Subcutaneous abdominal adipose tissue (tissue), 5 donors: ENCODE results near the gene MID1IP1.

Source experiments
- H3K27ac ChIP-seq: one replicate; pipeline ENCODE4 v1.7.0; 2013; ENCODE audit warnings: low read depth, mild to moderate bottlenecking, inconsistent platforms, low read length, moderate library complexity
- H3K27me3 ChIP-seq, 5 donors: one replicate each; pipeline ENCODE4 v1.7.0; 2013; ENCODE audit warnings: low read length in 5 of 5, inconsistent platforms in 1 of 5; ENCODE audit not compliant: control insufficient read depth in 5 of 5, insufficient read depth in 4 of 5
- H3K36me3 ChIP-seq, 5 donors: one replicate each; pipeline ENCODE4 v1.7.0; 2013; ENCODE audit warnings: low read length in 5 of 5; ENCODE audit not compliant: control insufficient read depth in 5 of 5, insufficient read depth in 5 of 5
- H3K4me1 ChIP-seq, 5 donors: one replicate each; pipeline ENCODE4 v1.7.0; 2013; ENCODE audit warnings: low read length in 5 of 5, mild to moderate bottlenecking in 3 of 5, moderate library complexity in 1 of 5; ENCODE audit not compliant: control insufficient read depth in 5 of 5, insufficient read depth in 5 of 5
- H3K4me3 ChIP-seq, 5 donors: one replicate each; pipeline ENCODE4 v1.7.0; 2013; ENCODE audit warnings: low read length in 5 of 5, low read depth in 1 of 5
- H3K9ac ChIP-seq, 5 donors: one replicate each; pipeline ENCODE4 v1.7.0; 2013; ENCODE audit warnings: low read length in 5 of 5, mild to moderate bottlenecking in 4 of 5, moderate library complexity in 3 of 5
- H3K9me3 ChIP-seq, 5 donors: one replicate each; pipeline ENCODE4 v1.7.0; 2013; ENCODE audit warnings: low read length in 5 of 5; ENCODE audit not compliant: control insufficient read depth in 5 of 5
- donor health status: healthy.
- donor health status: healthy.
- donor health status: healthy.
- donor health status: healthy.
- donor health status: healthy.

MID1IP1 gene

DNA sequence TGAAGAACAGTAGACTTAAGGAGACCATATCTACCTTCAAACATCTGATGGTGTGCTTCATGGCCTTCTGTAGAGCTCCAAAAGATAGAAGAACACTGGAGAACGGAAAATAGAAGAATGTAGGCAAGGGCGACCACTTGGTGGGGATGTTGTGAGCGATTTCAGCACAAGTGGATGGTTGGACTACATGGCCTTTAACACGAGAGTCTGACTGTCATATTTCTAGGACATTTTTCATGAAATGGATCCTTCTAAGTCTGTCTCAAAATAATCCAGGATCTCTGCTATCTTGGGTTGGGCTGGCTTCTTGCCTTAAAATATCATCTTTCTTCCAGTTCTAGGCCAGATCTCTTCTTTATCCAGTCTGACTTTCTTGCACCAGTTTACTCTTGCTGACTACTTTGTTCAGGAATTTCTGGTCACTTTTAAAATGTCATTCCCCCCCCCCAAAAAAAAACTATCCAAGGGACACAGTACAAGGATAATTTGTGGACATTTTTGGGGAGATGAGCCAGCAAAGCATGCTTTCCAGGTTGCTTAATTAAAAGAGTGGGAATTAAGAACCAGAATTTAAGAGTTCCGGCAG lies 1.2 kb upstream of the MID1IP1 start:
- no peak overlapping the region for H3K9ac ChIP-seq
- no peaks in the 10 kb centered on the region for H3K27me3 ChIP-seq
- peaks cover 0 to 2% (median 0%) of the 10 kb centered on the region in 5 donors for H3K9me3 ChIP-seq
- no peak overlapping the region for H3K4me3 ChIP-seq
- H3K36me3 ChIP-seq: no peaks in the 10 kb centered on the region
- H3K4me1 ChIP-seq: peaks cover 0 to 16% (median 10%) of the 10 kb centered on the region in 5 donors
- H3K27ac ChIP-seq: no peak overlapping the region

- Histone ChIP-seq H3K9ac (peak overlapping the region in 2 of 5 donors; percentile 19 to 24), H3K27ac (peak overlapping the region; percentile 86), H3K36me3 (no peaks in the 10 kb centered on the region), H3K4me3 (peak overlapping the region in 4 of 5 donors; percentile 15 to 92 (median 80)), H3K4me1 (peaks cover 0 to 31% (median 16%) of the 10 kb centered on the region in 5 donors), H3K27me3 (peaks cover 0 to 2% (median 0%) of the 10 kb centered on the region in 5 donors), H3K9me3 (peaks cover 0 to 2% (median 0%) of the 10 kb centered on the region in 5 donors)
Measured at GRCh38 chrX:38803243-38803587, 2.0 kb downstream of the MID1IP1 start.

- peak overlapping the region; percentile 86 for H3K27ac ChIP-seq
- H3K36me3 ChIP-seq: no peaks in the 10 kb centered on the region
- H3K27me3 ChIP-seq: peaks cover 0 to 2% (median 0%) of the 10 kb centered on the region in 5 donors
Measured at GRCh38 chrX:38803588-38804431, 2.6 kb downstream of the MID1IP1 start.

DNA sequence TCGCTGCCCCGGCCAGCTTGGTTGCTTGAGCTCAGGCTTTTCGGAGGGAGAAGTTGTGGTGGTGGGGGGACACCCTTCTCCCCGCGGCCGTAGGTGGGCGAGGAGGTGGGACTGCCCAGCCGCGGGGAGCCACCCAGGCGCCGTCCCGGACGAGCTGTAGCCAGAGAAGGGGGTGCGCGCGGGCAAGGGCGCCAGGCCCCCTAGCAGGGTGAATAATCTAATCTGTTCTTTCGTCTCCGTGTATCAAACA lies 3.1 kb downstream of the MID1IP1 start:
- H3K9ac ChIP-seq: peak overlapping the region in 4 of 5 donors; percentile 66 to 80 (median 74)
- peaks cover 0 to 2% (median 0%) of the 10 kb centered on the region in 5 donors for H3K9me3 ChIP-seq
- H3K4me3 ChIP-seq: peak overlapping the region in 4 of 5 donors; percentile 75 to 92 (median 80)
- H3K36me3 ChIP-seq: no peaks in the 10 kb centered on the region
- peaks cover 0 to 31% (median 18%) of the 10 kb centered on the region in 5 donors for H3K4me1 ChIP-seq
- H3K27me3 ChIP-seq: peaks cover 0 to 2% (median 0%) of the 10 kb centered on the region in 5 donors
- H3K27ac ChIP-seq: peak overlapping the region; percentile 86

More at GRCh38 chrX:38803588-38804431, 2.6 kb downstream of the MID1IP1 start:
- H3K4me1 ChIP-seq: peaks cover 0 to 31% (median 18%) of the 10 kb centered on the region in 5 donors
- peak overlapping the region in 4 of 5 donors; percentile 75 to 92 (median 80) for H3K4me3 ChIP-seq
- H3K9me3 ChIP-seq: peaks cover 0 to 2% (median 0%) of the 10 kb centered on the region in 5 donors
- peak overlapping the region in 4 of 5 donors; percentile 66 to 80 (median 74) for H3K9ac ChIP-seq

- Histone ChIP-seq H3K4me3 (peak overlapping the region; percentile 59 to 92 (median 78)), H3K27me3 (peaks cover 0 to 2% (median 0%) of the 10 kb centered on the region in 5 donors), H3K27ac (peak overlapping the region; percentile 86), H3K9me3 (peaks cover 0 to 2% (median 0%) of the 10 kb centered on the region in 5 donors), H3K4me1 (peaks cover 0 to 31% (median 18%) of the 10 kb centered on the region in 5 donors), H3K9ac (peak overlapping the region in 4 of 5 donors; percentile 66 to 80 (median 74)), H3K36me3 (no peaks in the 10 kb centered on the region)
Measured at GRCh38 chrX:38804682-38805431, 3.6 kb downstream of the MID1IP1 start.

DNA sequence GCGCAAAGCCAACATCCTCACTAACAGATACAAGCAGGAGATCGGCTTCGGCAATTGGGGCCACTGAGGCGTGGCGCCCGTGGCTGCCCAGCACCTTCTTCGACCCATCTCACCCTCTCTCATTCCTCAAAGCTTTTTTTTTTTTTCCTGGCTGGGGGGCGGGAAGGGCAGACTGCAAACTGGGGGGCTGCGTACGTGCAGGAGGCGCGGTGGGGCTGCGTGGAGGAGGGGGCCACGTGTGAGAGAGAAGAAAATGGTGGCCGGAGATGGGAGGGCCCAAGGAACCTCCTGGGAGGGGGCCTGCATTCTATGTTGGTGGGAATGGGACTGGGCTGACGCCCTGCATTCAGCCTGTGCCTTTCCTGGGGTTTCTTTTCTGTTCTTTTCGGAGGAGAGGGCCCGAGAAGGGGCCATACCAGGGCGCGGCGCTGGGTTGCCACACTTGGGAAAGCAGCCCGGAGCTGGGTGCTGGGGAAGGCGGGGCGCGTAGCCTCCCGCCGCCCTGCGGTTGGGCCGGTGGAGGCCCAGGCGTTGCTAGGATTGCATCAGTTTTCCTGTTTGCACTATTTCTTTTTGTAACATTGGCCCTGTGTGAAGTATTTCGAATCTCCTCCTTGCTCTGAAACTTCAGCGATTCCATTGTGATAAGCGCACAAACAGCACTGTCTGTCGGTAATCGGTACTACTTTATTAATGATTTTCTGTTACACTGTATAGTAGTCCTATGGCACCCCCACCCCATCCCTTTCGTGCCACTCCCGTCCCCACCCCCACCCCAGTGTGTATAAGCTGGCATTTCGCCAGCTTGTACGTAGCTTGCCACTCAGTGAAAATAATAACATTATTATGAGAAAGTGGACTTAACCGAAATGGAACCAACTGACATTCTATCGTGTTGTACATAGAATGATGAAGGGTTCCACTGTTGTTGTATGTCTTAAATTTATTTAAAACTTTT lies 4.5 kb downstream of the MID1IP1 start:
- Histone ChIP-seq H3K4me1 (peaks cover 0 to 30% (median 18%) of the 10 kb centered on the region in 5 donors), H3K9ac (peak overlapping the region in 4 of 5 donors; percentile 66 to 80 (median 74)), H3K4me3 (peak overlapping the region; percentile 59 to 92 (median 78))

DNA sequence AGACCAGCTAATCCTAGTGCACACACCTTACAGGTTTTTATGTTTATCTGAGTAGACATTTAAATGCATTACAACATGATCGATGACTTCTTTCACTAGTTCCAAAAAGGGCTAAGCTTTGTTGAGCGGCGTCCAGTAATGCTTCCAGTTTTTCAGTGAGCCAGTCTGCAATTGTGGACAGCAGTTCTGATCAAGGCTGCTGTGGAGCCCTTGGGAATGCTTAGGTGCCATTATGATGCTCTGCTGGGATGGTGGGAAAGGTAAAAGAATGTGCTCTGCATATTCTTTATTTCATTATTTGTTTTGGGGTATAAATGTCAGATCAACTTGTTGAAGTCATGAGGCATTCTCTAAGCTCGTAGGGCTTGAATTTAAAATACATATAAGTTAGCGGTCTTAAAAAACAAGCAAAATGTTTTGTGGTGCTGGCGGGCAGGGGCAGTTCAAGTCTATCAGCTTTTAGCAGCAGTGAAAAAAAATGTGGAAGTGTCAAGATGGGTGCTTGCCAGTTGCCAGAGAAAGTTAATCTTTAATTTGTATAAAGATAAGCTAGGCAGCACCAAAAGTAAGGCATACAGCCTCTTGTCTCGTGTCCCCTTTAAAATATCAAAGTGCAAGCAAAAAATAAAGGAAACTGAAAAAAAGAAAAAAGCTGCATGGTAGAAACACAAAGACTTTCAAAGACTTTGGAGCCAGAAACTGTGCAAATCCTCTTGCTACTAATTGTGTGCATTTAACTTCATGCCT lies 5.8 kb downstream of the MID1IP1 start:
- no peak overlapping the region for H3K9ac ChIP-seq
- H3K9me3 ChIP-seq: peaks cover 0 to 2% (median 0%) of the 10 kb centered on the region in 5 donors
- H3K4me1 ChIP-seq: peaks cover 0 to 27% (median 18%) of the 10 kb centered on the region in 5 donors
- H3K27me3 ChIP-seq: peaks cover 0 to 2% (median 0%) of the 10 kb centered on the region in 5 donors
- peak overlapping the region; percentile 86 for H3K27ac ChIP-seq
- H3K4me3 ChIP-seq: peak overlapping the region in 3 of 5 donors; percentile 0 to 78 (median 34)
- no peaks in the 10 kb centered on the region for H3K36me3 ChIP-seq

More for the DNA sequence above, 4.5 kb downstream of the MID1IP1 start:
- Histone ChIP-seq H3K9me3 (peaks cover 0 to 2% (median 0%) of the 10 kb centered on the region in 5 donors), H3K27me3 (peaks cover 0 to 2% (median 0%) of the 10 kb centered on the region in 5 donors), H3K27ac (peak overlapping the region; percentile 86), H3K36me3 (no peaks in the 10 kb centered on the region)

GRCh38 chrX:38807873-38808272 lies 6.6 kb downstream of the MID1IP1 start:
- H3K9ac ChIP-seq: no peak overlapping the region
- H3K27ac ChIP-seq: no peak overlapping the region
- peaks cover 0 to 2% (median 0%) of the 10 kb centered on the region in 5 donors for H3K9me3 ChIP-seq
- no peaks in the 10 kb centered on the region for H3K36me3 ChIP-seq
- H3K4me3 ChIP-seq: no peak overlapping the region
- peaks cover 0 to 26% (median 18%) of the 10 kb centered on the region in 5 donors for H3K4me1 ChIP-seq
- peaks cover 0 to 2% (median 0%) of the 10 kb centered on the region in 5 donors for H3K27me3 ChIP-seq
